ENCODE measurements around the gene SLC45A1. TPM values are rescaled to one million over a fixed set of nuclear protein-coding genes. Genes with fewer than 3 reads are reported as not detected.

Gene SLC45A1
- total RNA-seq, 1 donor from 2014 or later = 6.1 TPM

DNA sequence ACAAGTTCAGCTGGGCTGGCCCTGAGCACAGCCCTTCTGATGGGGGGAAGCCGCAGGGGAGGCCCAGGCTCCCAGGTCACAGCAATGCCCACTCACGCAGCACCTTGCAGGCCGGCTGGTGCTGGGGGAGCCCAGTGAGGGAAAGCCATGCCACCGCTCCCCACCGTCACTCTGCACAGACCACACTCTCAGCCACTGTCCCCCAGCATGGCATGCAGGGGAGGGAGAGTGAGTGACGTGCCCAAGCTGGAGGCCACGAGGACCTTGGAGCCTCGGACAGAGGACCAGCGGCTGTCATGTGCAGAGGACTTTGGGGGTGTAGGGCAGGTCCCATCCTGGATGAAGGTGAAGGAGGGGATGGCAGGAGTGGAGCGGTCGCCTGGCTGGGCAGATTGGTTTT lies 25.1 kb downstream of the SLC45A1 start:
- TF ChIP-seq, protein P1, sequence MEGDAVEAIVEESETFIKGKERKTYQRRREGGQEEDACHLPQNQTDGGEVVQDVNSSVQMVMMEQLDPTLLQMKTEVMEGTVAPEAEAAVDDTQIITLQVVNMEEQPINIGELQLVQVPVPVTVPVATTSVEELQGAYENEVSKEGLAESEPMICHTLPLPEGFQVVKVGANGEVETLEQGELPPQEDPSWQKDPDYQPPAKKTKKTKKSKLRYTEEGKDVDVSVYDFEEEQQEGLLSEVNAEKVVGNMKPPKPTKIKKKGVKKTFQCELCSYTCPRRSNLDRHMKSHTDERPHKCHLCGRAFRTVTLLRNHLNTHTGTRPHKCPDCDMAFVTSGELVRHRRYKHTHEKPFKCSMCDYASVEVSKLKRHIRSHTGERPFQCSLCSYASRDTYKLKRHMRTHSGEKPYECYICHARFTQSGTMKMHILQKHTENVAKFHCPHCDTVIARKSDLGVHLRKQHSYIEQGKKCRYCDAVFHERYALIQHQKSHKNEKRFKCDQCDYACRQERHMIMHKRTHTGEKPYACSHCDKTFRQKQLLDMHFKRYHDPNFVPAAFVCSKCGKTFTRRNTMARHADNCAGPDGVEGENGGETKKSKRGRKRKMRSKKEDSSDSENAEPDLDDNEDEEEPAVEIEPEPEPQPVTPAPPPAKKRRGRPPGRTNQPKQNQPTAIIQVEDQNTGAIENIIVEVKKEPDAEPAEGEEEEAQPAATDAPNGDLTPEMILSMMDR (IDR thresholded peaks at IDR 0.05; ENCODE audit: partially characterized antibody, unreplicated experiment) = no peak
- H3K27ac Mint-ChIP-seq (ENCODE audit: unreplicated experiment) = no peak overlapping the region

GRCh38 chr1:8343464-8344001 lies 25.6 kb downstream of the SLC45A1 start:
- H3K4me1 Mint-ChIP-seq (ENCODE audit: low read depth, unreplicated experiment) = peaks cover 13% of the 10 kb centered on the region
- H3K36me3 Mint-ChIP-seq (ENCODE audit: unreplicated experiment) = peaks cover 11% of the 10 kb centered on the region
- H3K4me3 Mint-ChIP-seq (ENCODE audit: unreplicated experiment) = no peak overlapping the region
- peaks cover 18% of the 10 kb centered on the region for H3K9me3 Mint-ChIP-seq (ENCODE audit: unreplicated experiment)
- DNase-seq = no peak
- TF ChIP-seq, protein P1 (IDR thresholded peaks at IDR 0.05; ENCODE audit: partially characterized antibody, unreplicated experiment) = no peak
- H3K27me3 Mint-ChIP-seq (ENCODE audit: unreplicated experiment) = peaks cover 10% of the 10 kb centered on the region
- H3K27ac Mint-ChIP-seq (ENCODE audit: unreplicated experiment) = no peak overlapping the region

More for the DNA sequence above, 25.1 kb downstream of the SLC45A1 start:
- Mint-ChIP-seq H3K27me3 (ENCODE audit: unreplicated experiment) (peaks cover 9% of the 10 kb centered on the region), H3K4me1 (ENCODE audit: low read depth, unreplicated experiment) (peaks cover 13% of the 10 kb centered on the region), H3K36me3 (ENCODE audit: unreplicated experiment) (peaks cover 11% of the 10 kb centered on the region), H3K9me3 (ENCODE audit: unreplicated experiment) (peaks cover 17% of the 10 kb centered on the region), H3K4me3 (ENCODE audit: unreplicated experiment) (no peak overlapping the region)
- no peak for DNase-seq

DNA sequence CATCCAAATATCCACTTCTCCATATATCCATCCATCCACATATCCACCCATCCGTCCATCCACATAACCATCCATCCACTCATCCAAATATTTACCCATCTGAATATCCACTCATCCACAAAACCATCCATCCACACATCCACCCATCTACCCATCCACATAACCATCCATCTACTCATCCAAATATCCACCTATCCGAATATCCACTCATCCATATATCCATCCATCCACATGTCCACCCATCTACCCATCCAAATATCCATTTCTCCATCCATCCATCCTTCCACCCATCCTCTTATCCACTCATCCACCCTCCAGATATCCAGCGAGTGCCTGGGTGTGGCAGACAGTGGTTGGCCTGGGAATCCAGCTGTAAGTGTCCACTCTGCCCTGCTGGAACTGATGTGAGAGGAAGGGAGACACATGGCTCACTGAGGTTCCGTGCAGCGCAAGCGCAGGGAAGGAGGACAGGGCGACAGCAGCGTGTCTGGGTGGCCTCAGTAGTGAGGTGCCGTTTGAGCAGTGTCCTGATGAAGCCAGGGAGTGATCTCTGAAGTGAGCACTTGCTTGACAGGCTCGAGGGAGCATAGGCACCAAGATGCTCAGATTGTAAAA lies 27.1 kb downstream of the SLC45A1 start:
- Mint-ChIP-seq H3K4me1 (ENCODE audit: low read depth, unreplicated experiment) (peaks cover 17% of the 10 kb centered on the region), H3K9me3 (ENCODE audit: unreplicated experiment) (peaks cover 25% of the 10 kb centered on the region), H3K27me3 (ENCODE audit: unreplicated experiment) (peaks cover 19% of the 10 kb centered on the region), H3K4me3 (ENCODE audit: unreplicated experiment) (peak overlapping the region; percentile 5), H3K27ac (ENCODE audit: unreplicated experiment) (peak overlapping the region; percentile 6), H3K36me3 (ENCODE audit: unreplicated experiment) (peaks cover 11% of the 10 kb centered on the region)
- DNase-seq = no peak
- TF ChIP-seq, protein P1 (IDR thresholded peaks at IDR 0.05; ENCODE audit: partially characterized antibody, unreplicated experiment) = no peak

DNA sequence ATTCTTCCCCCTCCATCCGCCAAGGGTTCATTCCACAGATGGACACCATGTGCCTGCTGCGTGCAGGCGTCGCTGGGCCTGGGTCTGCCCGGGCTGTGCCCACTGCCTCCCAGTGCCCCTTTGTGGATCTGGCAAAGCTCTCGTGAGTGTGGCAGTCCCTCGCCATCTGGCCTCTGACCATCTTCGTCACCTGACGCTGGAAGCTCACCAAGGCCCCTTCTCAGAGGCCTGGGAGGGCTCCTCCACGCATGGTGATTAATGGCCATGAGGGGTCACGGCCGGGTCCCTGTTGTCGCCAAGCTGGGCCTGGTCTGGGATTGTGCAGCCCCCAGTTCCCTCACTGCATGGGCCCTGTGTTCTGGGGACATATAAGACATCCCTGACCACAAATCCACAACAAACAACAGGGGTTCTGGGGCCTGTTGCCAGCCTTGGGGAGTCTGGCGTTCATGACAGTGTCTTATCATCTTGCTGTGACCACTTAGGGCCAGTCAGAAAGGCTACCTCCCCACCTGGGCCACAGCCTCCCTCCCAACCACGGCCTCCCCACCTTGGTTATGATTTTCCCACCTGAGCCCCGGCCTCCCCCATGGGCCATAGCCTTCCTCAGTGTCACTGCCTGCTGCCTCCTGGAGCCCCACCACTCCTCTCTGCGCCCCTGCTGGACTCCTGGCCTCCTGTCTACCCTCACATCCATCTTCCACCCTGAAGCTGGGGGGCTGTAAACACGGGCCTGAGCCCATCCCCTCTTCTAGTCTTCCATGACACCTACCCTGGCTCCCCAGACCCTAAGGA lies 27.9 kb downstream of the SLC45A1 start:
- peaks cover 17% of the 10 kb centered on the region for H3K4me1 Mint-ChIP-seq (ENCODE audit: low read depth, unreplicated experiment)
- TF ChIP-seq, protein P1 (IDR thresholded peaks at IDR 0.05; ENCODE audit: partially characterized antibody, unreplicated experiment) = no peak
- H3K36me3 Mint-ChIP-seq (ENCODE audit: unreplicated experiment) = peaks cover 7% of the 10 kb centered on the region
- no peak overlapping the region for H3K4me3 Mint-ChIP-seq (ENCODE audit: unreplicated experiment)
- H3K27me3 Mint-ChIP-seq (ENCODE audit: unreplicated experiment) = peaks cover 21% of the 10 kb centered on the region
- peaks cover 25% of the 10 kb centered on the region for H3K9me3 Mint-ChIP-seq (ENCODE audit: unreplicated experiment)
- DNase-seq = no peak
- peak overlapping the region; percentile 28 for H3K27ac Mint-ChIP-seq (ENCODE audit: unreplicated experiment)

DNA sequence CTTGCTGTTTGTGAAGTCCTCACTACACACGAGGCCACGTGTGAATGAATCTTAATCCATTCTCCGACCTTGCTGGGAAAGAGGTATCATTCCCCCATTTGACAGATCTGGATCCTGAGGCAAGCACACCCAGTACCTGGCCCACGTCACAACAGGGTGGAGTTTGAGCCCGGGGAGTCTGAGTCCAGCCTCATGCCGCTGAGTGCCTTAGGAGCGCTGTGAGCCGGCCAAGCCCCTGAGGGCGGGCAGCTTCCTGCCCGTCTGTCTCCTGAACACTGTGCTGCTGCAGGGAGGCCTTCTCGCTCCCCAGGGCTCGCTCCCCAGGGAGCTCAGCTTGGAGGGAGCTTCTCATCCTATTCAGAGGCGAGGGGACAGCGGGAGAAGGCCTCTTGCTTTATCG lies 29.7 kb downstream of the SLC45A1 start:
- H3K36me3 Mint-ChIP-seq (ENCODE audit: unreplicated experiment) = peaks cover 7% of the 10 kb centered on the region
- peaks cover 22% of the 10 kb centered on the region for H3K4me1 Mint-ChIP-seq (ENCODE audit: low read depth, unreplicated experiment)
- no peak overlapping the region for H3K4me3 Mint-ChIP-seq (ENCODE audit: unreplicated experiment)
- H3K9me3 Mint-ChIP-seq (ENCODE audit: unreplicated experiment) = peaks cover 29% of the 10 kb centered on the region
- H3K27me3 Mint-ChIP-seq (ENCODE audit: unreplicated experiment) = peaks cover 29% of the 10 kb centered on the region
- TF ChIP-seq, protein P1 (IDR thresholded peaks at IDR 0.05; ENCODE audit: partially characterized antibody, unreplicated experiment) = no peak
- no peak overlapping the region for H3K27ac Mint-ChIP-seq (ENCODE audit: unreplicated experiment)
- no peak for DNase-seq

Data from glutamatergic neuron (in vitro differentiated cells).